GM18861 (cell line): ENCODE data around the gene WWOX.

Experiments used
- ATAC-seq: cut with Tn5 transposase; IDR thresholded peaks from one replicate; pipeline ENCODE4 v1.9.1; 2021; ENCODE audit not compliant: unreplicated experiment

The WWOX gene

GRCh38 chr16:79062821-79063220 lies 963.4 kb downstream of the WWOX start:
- no peak for ATAC-seq

GRCh38 chr16:79064256-79064972 lies 965.0 kb downstream of the WWOX start:
- no peak for ATAC-seq

GRCh38 chr16:79066561-79066960 lies 967.1 kb downstream of the WWOX start:
- ATAC-seq, result no peak

- ATAC-seq, result no peak
Observed at GRCh38 chr16:79067600-79067999, 968.1 kb downstream of the WWOX start.

- ATAC-seq, result no peak
Observed at GRCh38 chr16:79069121-79069520, 969.7 kb downstream of the WWOX start.

GRCh38 chr16:79069633-79070032 lies 970.2 kb downstream of the WWOX start:
- no peak for ATAC-seq

- no peak for ATAC-seq
Observed at GRCh38 chr16:79071424-79071823, 972.0 kb downstream of the WWOX start.

- no peak for ATAC-seq
Observed at GRCh38 chr16:79072517-79072916, 973.1 kb downstream of the WWOX start.

GRCh38 chr16:79073566-79073965 lies 974.1 kb downstream of the WWOX start:
- ATAC-seq, result no peak

GRCh38 chr16:79074541-79074940 lies 975.1 kb downstream of the WWOX start:
- ATAC-seq, result no peak

- no peak for ATAC-seq
Observed at GRCh38 chr16:79074951-79075350, 975.5 kb downstream of the WWOX start.

GRCh38 chr16:79076047-79076767 lies 976.8 kb downstream of the WWOX start:
- no peak for ATAC-seq

GRCh38 chr16:79077346-79077745 lies 977.9 kb downstream of the WWOX start:
- no peak for ATAC-seq

- no peak for ATAC-seq
Observed at GRCh38 chr16:79079656-79080420, 980.4 kb downstream of the WWOX start.

- no peak for ATAC-seq
Observed at GRCh38 chr16:79081297-79082066, 982.0 kb downstream of the WWOX start.

- no peak for ATAC-seq
Observed at GRCh38 chr16:79082970-79083369, 983.5 kb downstream of the WWOX start.

- no peak for ATAC-seq
Observed at GRCh38 chr16:79083508-79084299, 984.2 kb downstream of the WWOX start.

GRCh38 chr16:79088971-79089370 lies 989.5 kb downstream of the WWOX start:
- ATAC-seq, result no peak

- no peak for ATAC-seq
Observed at GRCh38 chr16:79089735-79090284, 990.4 kb downstream of the WWOX start.

- no peak for ATAC-seq
Observed at GRCh38 chr16:79090966-79091365, 991.5 kb downstream of the WWOX start.
